GM04504 (cell line): ENCODE measurements around the gene PDXK.
A peak's percentile ranks its signal among the peaks of the same experiment; 100 is the strongest.
"Not testable (repeated sequence)": the region's sequence is repeated elsewhere in the genome, so short reads cannot be mapped to it uniquely, and the experiment has no call there.

ENCODE experiments used
- DNase-seq: peaks from one replicate; pipeline ENCODE4 v3.0.0-alpha.2; 2012; ENCODE audit warnings: low read depth

The PDXK gene

DNA sequence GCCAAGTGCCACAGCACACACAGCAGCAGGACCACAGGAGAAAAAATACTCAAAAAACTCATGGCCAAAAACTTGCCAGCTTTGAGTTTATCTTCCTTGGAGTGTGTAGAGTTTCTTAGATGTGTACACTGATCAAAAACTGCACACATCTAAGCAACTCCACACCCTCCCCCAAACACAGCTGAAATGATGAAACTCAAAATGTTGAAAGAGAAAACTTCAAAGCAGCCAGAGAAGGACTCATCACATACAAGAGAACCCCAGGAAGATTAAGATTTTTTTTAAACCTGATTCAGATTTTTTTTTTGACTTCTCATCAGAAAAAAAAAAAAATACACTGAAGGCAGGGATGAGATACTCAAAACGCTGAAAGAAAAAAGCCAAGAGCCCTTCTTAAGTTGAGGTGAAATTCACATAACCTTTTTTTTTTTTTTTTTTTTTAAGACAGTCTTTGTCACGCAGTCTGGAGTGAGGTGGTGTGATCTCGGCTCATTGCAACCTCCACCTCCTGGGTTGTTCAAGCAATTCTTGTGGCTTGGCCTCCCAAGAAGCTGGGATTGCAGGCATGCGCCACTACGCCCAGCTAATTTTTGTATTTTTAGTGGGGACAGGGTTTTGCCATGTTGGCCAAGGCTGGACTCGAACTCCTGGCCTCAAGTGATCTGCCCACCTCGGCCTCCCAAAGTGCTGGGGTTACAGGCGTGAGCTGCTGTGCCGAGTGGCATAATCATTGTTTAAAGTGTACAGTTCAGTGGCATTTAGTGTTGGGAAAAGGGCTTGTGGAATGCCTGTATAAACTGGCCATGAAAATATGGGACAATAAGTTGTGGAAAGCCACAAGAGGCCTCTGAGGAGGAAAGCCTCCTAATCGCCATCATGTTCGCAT, 20.9 kb upstream of the PDXK start:
- no peak for DNase-seq

DNA sequence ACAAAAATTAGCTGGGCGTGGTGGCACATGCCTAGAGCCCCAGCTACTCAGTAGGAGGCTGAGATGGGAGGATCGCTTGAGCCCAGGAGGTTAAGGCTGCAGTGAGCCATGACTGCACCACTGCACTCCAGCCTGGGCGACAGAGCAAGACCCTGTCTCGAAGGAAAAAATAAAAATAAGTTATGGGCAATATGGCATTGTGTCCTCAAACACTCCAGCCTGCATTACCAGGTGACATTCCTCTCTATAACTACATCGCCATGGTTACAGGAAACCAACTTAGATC, 19.5 kb upstream of the PDXK start:
- DNase-seq, result not testable (repeated sequence)

DNA sequence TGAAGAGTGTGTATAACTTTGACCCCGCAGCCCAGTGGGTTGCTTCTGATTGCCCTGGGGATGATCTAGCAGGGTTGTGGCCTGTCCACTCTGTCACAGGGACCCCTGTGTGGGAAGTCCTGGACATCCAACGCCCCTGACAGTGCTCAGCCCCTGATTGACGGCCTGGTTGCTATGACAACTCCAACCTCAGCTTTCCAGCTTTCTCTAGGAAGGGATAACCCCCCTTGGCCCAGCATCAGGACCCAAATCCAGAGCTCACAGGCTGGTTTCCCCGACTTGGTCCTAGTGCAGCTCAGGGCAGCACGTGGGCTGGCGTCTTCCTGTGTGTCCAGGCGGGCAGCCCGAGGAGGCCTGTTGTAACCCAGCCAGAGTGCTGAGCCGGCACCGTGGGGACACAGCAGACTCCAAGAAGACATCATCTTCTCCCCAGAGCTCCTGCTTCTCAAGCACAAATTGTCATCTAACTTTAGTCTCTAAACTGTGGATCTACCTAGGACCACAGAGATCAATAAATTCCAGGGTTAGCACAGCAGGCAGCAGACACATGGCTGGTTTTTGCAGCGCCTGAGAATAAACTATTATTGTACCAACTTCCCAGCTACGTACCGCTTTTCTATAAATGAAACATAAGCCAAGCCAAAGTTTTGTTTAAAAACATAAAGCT, 18.9 kb upstream of the PDXK start:
- DNase-seq, result no peak

DNA sequence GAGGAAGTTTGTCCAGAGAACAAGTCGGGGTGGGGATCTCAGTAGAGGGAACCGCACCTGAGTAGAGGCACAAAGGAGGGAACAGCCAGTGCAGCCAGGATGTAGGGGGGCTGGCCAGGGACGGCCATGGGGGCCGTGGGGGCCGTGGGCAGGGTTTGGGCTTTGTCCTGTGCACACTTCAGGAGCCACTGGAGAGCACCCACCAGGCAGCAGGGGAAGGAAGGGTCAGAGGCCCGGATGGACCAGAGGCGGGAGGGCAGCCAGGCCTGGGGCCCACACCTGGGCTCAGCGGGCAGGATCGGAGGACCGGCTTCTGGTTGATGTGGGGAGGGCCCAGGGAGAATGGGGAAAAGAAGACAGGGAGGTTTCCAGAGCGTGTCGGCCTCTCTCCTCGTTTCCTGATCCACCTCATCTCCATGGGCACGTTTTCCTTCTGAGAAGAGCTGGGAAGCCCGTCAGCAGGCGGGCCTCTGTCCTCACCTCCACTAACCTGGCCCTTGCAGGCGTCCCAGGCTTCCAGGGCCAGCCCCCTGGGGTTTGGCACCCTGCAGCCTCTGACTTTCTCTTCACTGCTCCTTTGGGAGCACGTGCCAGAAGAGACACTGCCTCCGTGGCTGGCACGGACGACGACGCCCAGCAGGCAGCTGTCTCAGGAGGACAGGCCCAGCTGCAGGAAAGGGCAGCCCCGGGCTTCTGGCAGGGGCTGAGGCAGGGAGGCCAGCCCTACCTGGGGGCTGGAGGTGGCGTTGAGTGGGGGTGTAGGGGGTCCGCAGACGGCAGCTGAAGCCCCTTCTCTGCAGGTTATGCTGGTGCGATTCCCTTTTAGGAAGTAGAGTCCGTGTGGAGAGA, 16.8 kb upstream of the PDXK start:
- DNase-seq, result no peak

DNA sequence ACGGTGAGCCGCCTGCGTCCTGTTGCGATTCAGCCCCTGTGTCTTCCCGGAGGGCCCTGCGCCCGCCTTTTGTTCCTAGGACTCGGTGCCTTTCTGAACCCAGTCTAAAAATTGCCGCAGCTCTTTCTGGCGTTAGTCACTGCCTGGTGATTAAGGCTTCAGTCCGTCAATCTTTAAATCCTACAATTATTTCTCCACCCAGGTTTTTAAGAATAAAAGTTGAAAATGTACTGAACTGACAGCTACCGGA, 16.2 kb upstream of the PDXK start:
- DNase-seq, result no peak

DNA sequence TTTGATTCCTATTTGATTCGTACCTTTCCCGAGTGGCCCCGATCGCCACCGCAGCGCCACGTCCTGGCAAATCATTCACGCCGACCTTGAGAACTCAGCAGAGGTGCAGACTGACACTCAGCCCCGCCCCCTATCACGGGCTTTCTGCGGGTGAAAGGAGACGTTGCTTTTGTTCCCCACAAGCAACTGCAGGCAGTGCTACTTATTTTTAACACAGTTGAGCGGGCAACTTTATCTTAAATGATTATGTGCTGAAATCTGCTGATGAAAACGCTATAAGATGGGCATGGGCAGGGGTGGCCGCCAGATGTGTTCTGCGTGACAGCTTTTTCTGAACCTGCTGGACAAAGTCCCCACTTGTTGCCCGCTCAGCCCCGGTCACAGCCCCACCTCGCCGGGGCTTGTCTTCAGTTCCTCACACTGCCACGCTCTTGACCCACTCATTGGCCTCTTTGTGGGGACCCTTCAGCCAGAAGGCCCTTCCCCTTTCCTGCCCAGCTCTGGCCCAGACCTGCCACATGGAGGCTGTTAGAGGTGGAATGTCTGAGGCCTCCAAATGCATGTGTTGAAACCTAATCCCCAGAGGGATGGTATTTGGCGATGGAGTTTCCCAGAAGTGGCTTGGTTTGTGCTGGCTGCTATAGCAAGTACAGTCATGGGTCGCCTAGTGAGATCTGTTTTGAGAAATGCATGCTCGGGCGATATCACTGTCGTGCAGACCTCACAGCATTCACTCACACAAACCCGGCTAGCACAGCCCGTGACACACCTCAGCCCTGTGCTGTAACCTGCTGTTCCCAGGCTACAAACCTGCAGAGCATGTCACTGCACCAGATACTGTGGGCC, 15.7 kb upstream of the PDXK start:
- peak; percentile 64 for DNase-seq

DNA sequence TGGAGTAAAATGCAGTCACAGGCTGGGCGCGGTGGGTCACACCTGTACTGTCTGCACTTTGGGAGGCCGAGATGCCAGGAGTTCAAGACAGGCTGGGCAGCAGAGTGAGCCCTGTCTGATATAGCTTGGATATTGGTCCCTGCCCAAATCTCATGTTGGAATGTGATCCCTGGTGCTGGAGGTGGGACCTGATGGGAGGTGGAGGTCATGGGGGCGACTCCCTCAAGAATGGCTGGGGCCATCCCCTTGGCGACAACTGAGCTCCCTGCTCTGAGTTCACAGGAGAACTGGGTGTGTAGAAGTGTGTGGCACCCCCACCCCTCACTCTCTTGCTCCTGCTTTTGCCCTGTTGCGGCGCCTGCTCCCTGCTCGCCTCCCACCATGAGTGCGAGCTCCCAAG, 11.5 kb upstream of the PDXK start:
- DNase-seq, result no peak

DNA sequence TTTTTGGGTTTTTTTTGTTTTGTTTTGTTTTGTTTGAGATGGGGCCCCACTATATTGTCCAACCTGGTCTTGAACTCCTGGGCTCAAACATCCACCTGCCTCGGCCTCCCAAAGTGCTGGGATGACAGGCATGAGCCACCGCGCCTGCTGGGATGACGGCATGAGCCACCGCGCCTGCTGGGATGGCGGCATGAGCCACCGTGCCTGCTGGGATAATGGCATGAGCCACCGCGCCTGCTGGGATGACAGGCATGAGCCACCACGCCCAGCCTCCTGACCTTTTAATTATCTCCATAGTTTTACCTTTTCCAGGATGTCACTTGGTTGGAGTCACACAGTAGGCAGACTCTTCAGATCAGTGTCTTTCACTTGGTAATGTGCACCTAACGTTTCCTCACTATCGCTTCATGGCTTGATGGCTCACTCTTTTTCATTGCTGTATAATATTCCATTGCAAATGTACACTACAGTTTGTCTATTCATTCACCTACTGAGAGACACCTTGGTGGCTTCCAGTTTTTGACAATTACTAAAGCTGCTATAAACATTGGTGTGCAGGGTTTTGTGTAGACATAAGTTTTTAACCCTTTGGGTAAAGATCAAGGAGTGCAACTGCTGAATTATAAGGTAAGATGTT, 10.1 kb upstream of the PDXK start:
- no peak for DNase-seq

DNA sequence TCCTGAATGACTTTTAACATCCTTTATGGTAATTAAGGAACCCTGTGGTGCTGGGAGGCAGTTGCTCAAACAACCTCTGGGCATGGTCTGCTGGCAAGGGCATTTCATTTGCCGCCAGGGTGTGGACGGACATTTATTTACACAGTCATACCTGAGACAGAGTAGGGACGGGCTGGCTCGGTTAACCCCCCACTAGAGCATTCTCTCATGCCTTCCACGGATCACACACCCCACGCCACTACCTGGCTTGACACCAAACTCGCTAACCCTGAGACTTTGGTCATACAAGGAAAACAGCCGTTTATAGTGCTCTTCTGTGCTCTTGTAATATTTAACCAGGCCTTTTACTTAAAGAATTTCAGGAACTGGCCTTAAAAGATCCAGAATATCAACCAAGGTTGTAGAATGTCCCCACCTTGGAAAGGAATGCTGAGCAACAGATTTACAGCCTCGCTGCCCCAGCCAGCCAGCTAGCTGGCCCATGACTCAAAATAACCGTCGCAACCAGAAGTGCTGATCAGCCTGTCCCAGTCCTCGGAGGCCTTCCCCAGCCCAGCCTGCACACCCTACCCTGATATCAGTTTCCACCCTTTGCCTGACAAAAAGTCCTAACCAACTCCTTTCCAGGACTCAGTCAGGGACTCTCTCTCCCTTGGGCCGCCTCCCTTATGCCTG, 6.5 kb upstream of the PDXK start:
- no peak for DNase-seq

DNA sequence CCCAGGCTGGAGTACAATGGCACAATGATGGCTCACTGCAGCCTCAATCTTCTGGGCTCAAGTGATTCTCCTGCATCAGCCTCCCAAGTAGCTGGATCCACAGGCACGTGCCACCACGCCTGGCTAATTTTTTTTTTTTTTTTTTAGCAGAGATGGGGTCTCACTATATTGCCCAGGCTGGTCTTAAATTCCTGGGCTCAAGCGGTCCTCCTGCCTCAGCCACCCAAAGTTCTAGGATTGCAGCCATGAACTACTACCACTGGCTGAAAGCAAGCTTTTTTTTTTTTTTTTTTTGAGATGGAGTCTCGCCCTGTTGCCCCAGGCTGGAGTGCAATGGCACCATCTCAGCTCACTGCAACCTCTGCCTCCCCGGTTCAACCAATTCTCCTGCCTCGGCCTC, 5.8 kb upstream of the PDXK start:
- DNase-seq, result not testable (repeated sequence)

DNA sequence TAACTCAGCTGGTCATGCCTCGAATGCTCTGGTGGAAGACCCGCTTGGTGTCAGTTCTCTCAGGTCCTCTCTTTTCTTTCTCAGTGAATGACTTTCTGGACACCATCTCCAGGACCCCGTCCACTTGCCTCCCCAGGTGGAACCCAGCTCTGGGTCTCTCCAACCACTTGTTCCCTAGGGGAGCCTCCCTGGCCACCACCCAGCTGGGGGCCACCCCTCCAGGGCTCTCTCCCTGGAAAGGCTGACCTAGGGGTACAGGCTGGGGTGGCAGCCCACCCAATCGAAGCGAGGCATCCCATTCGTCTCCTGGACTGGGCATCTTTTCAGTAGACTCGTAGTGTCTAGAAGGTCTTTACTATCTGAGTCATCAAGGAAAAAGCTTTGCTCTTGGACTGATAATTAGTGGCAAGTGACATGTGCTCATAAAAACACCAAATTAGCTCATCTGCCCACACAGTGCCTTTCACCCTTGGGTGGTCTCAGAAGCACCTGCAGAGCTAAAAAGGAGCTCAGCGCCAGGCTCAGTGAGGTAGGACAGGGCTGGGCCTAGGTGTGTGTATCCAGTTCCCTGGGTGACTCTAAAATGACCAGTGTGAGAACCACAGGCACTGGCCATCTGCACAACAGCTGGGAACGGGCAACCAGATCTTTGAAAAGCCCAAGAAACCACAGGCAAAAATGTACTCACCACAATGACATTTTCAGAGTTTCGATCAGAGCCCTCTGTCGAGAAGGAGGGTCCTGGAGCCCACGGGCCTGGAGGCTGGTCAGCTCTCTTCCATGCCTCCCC, 2.4 kb upstream of the PDXK start:
- DNase-seq, result no peak

DNA sequence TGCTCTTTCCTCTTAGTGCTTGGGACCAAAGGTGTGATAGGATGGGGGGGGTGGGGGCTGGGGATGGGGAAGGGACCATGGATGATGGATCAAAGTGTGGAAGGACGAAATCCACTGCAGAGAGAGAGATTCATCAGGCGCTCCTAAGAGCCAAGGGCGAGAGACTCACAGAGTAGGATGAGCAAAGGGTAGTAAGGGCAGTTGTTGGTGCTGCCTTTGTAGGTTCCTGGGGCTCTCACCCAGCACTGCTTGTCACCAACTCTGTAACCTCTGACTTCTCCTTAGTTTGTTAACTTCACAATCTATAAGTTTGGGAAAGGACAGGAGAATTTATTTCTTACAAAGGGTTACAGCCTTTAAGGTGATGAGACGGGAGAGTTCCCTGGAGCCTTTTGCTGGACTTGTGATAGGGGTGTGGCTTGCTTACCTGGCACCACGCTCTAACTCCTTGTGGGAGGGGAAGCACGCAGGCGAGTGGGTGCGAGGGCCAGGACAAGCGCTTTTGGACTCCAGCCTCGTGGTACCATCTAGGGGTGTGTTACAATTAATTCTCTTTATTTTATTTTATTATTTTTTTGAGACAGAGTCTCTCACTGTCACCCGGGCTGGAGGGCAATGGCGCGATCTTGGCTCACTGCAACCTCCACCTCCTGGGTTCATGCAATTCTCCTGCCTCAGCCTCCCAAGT, 1.6 kb upstream of the PDXK start:
- DNase-seq, result no peak

DNA sequence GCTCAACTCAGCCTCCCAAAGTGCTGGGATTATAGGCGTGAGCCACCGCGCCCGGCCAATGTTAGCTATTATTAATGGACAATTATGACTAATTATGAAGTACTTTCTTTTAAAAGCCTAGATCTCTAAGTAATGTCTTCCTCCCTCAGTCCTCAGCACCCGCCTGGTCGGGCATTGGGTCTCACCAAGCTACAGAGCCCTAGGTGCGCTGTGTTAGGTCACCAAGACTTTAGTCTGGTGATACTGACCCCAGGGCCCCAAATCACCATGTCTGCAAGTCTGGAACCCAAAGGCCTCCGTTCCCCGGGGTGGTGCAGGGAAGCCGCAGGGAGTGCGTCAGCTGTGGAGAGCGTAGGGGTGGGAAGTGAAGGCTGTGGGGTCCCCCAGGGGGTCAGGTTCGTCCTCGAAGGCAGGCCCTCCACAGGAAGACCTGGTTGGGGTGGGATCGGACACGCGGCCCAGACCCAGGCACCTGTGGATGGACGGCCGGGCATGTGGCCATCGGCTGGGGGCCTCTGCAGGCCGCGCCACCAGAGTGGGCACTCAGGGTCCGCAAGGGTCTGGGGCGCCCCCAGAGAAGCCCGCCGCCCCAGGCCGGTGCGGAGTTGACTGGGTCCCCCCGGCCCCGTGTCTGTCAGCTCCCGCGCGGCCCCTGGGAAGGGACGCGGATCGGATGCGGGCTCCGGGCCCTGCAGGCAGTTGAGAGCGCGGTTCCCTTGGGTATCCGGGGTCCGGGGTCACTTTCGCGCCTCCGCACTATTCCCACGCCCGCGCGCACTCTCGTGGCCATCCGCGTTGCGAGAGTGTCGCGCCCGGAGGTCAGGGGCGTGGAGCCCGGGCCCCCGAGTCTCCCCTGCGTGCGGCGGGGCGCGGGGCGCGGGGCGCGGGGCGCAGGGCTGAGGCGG, 710 bp upstream of the PDXK start:
- DNase-seq, result no peak

DNA sequence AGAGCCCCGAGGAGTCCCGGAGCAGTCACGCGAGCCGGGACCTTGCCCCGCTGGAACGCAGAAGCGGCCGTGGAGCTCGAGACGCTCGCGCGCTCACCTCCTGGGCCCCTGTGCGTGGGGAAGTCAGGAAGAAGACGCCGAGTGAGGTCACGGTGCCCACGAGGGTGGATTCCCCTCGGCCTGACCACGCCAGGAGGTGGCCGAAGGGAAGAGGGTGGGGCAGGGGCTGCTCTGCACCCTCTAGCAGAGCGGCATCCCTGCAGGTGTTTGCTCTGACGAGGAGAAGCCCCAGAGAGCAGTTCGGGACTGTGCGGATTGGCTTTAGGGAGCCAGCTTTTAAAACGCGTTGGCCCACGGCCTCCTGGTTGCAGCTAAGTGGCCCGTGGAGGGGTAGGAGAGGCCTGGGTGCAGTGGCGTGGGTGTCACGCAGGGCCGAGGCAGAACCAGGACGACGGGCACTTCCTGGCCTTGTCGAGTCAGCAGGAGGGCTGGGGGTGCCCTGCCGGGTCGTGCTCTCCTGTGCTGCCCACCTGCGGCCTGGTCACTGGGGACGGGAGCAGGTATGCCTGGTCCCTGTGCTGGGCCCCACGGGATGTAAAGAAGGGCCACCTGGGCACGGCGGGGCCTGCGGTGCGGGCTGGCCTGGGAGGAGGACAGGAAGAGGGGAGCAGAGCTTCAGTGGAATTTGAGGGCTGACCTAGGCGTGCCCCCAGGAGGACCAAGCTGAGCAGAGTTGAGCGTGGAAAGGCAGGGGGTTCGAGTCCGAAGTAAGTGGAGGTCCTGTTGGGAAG, 1.0 kb downstream of the PDXK start:
- no peak for DNase-seq

DNA sequence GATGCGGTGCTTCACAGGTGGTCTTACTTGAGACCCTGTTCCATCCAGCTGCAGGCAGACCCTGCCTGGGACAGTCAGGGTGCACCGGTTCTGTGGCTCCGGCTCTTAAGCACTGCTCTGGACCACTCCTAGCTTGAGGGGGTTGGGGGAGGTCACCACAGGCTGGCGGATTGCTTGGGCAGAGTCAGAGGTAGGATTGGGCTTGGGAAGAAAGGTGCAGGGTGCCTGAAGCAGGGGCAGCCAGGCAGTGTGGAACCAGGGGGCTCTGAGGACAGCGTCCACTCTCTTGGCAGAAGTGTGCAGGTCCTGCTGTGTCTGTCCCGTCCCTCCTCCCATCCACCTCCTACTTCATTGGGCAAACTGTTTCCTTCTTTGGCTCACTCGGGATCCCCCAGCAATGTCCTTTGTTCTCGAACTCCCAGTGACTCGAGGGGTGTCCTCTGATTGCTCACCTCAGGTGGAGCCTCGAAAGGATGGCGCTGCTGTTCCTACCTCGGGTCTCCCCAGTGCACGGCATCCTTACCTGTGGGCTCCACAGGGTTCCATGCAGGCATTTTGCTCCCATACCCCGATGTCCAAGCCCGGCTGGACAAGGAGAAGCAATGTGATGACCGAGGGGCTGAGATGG, 1.7 kb downstream of the PDXK start:
- no peak for DNase-seq

DNA sequence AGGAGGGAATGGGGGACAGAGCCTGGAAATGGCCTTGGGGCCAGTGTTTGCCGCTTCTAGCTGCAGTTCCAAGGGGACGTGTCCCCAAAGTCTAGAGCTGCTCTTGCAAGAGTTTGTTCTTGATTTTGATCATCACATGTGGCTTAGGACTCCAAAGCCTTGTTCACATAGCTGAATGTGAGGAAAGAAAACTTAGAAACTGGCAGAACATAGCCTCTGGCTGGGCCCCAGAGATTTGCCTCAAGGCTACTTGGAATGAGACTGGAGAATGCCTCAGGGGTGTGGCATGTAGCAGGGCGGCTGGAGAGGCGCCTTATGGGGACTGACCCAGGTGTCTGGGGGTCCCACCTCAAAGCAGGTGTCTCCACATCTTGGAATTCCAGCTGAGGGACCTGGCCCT, 2.3 kb downstream of the PDXK start:
- no peak for DNase-seq

DNA sequence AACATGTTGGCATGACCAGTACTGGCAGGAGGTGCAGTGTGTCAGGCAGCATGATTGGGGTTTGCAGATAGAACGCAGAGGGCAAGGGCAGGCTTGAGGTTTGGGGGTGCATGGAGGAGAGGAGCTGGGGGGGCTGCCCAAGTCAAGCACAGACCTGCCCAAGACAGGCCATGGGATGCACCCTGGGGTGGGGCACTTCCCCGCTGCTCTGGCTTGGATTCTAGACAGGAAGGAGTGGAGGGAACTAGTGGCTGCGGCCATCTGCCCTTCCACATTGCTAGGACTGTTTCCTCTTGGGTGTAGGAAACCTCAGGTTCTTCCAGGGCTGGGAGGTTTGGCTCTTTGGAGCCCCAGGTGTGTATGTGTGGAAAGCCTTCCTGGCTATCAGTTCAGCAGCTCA, 3.0 kb downstream of the PDXK start:
- no peak for DNase-seq

DNA sequence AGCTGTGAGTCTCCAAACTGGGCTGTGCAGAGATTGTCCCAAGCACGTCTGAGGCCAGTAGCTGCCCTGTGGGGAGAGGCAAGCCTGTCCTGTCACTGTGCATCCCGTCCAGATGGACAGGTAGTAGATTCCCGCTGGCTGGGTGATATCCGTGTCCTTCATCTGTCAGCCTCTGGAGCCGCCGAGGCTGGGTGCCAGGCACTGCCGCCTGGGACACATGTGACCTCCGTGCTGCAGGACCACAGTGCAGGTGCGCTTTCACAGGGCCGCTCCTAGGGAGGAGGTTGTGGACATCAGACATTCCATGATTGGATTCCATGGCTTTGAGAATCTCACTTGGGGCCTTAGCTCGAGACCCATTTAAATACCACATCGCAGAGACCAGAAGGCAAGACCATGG, 4.7 kb downstream of the PDXK start:
- DNase-seq, result no peak
